Activated T-helper 2 cell treated with anti-CD3 and anti-CD28 coated beads, Interferon-gamma antibody, Interleukin-2, Interleukin-4, amounts not matched to agents 10 μg/mL and 5 μg/mL and 100 μg/mL, durations not matched to agents 14 hours and 24 hours and 36 hours (primary cell): Measurements from ENCODE around the gene FKBP6. TPM values are rescaled to one million over a fixed set of nuclear protein-coding genes. Genes with fewer than 3 reads are reported as not detected.
"Not testable (repeated sequence)": the region's sequence is repeated elsewhere in the genome, so short reads cannot be mapped to it uniquely, and the experiment has no call there.

Experiments used
- DNase-seq: peaks from one replicate; pipeline ENCODE4 v3.0.0; 2021; ENCODE audit warnings: low spot score
- H3K27ac Mint-ChIP-seq: one replicate; pipeline ENCODE4 v1.8.0; 2021; ENCODE audit warnings: mixed read lengths
- H3K27me3 Mint-ChIP-seq: one replicate; pipeline ENCODE4 v1.8.0; 2021; ENCODE audit warnings: low read depth, mixed read lengths
- H3K36me3 Mint-ChIP-seq: one replicate; pipeline ENCODE4 v1.8.0; 2021; ENCODE audit warnings: low read depth, mixed read lengths
- H3K4me1 Mint-ChIP-seq: one replicate; pipeline ENCODE4 v1.8.0; 2021; ENCODE audit warnings: low read depth, mixed read lengths
- H3K4me3 Mint-ChIP-seq: one replicate; pipeline ENCODE4 v1.8.0; 2021; ENCODE audit warnings: low read depth, mild to moderate bottlenecking, moderate library complexity, mixed read lengths
- H3K9me3 Mint-ChIP-seq: one replicate; pipeline ENCODE4 v1.8.0; 2021; ENCODE audit warnings: mixed read lengths
- intact Hi-C: fragments of 100-400 bp; cut with micrococcal nuclease; formaldehyde crosslinking; loops from one replicate; pipeline ENCODE4 v1.15.1; 2023
- total RNA-seq: library from RNA; stranded (reverse); gene quantifications from 2 replicates; pipeline ENCODE4 v1.2.3, GENCODE V29; 2022

FKBP6 gene, protein sequence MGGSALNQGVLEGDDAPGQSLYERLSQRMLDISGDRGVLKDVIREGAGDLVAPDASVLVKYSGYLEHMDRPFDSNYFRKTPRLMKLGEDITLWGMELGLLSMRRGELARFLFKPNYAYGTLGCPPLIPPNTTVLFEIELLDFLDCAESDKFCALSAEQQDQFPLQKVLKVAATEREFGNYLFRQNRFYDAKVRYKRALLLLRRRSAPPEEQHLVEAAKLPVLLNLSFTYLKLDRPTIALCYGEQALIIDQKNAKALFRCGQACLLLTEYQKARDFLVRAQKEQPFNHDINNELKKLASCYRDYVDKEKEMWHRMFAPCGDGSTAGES
- not detected in 2 replicates for total RNA-seq

DNA sequence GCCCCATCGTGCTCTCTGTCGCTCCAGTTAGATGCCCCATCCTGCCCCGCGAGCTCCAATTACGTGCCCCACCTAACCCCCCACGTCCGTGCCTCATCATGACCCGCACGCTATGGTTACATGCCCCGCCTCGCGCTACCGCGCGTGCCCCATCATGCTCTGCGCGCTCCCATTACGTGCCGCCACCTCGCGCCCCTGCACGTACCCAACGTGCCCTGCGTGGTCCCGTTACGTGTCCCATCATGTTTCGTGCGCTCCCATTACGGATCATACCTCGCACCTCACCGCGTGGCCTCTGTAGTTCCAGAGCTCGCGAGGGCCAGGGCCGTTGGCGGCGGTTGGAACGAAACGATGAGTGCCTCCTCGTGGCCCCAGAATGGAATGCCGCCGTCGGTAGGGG lies at the start of gene FKBP6, which contains the start of gene TRIM50:
TSS of gene FKBP6 (plus strand) at position 240 of the 400 bp plus-strand sequence. CDS start 268 bp downstream, outside the sequence.
TSS of gene TRIM50 (minus strand) at position 161 of the 400 bp plus-strand sequence. CDS start 3,295 bp downstream, outside the sequence.
- not testable (repeated sequence) for H3K4me1 Mint-ChIP-seq, H3K36me3 Mint-ChIP-seq, DNase-seq, H3K4me3 Mint-ChIP-seq, H3K27ac Mint-ChIP-seq, H3K27me3 Mint-ChIP-seq, H3K9me3 Mint-ChIP-seq
- intact Hi-C loops: loop anchor here (10.0 kb wide), 1 partner anchor 127 kb away; no protein-coding TSS in a partner anchor

- intact Hi-C loops, H3K27ac Mint-ChIP-seq, H3K4me3 Mint-ChIP-seq, H3K27me3 Mint-ChIP-seq, DNase-seq, H3K36me3 Mint-ChIP-seq, H3K4me1 Mint-ChIP-seq, H3K9me3 Mint-ChIP-seq: not testable (repeated sequence)
Observed at GRCh38 chr7:73297235-73297634, 30.7 kb upstream of the FKBP6 start.

GRCh38 chr7:73297706-73298105 lies 30.3 kb upstream of the FKBP6 start:
- H3K4me3 Mint-ChIP-seq, H3K9me3 Mint-ChIP-seq, H3K36me3 Mint-ChIP-seq, intact Hi-C loops, H3K4me1 Mint-ChIP-seq, H3K27me3 Mint-ChIP-seq, DNase-seq, H3K27ac Mint-ChIP-seq: not testable (repeated sequence)

GRCh38 chr7:73299812-73300211 lies 28.1 kb upstream of the FKBP6 start:
- H3K9me3 Mint-ChIP-seq, DNase-seq, H3K4me1 Mint-ChIP-seq, H3K4me3 Mint-ChIP-seq, H3K27ac Mint-ChIP-seq, intact Hi-C loops, H3K27me3 Mint-ChIP-seq: not testable (repeated sequence)
- peaks cover 14% of the 10 kb centered on the region for H3K36me3 Mint-ChIP-seq

DNA sequence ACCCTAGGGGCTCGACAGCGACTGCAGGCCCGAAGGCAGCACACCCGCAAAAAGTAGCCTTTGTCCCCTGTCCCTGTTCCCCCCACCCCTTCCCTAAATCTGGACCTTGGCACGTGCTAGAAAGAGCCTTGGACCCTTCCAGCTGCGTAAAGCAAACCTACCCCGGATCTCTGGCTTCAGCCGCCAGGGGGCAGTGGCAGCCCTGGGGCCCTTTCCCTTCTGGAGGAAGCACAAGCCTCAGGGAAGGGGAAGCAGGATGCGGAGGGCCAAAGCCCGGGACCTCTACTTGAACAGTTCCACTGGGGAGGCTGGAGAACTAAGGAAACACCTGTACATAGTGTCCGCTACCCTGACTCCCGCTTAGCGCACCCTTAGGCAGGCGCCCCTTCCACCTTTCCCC lies 26.9 kb upstream of the FKBP6 start:
- H3K27ac Mint-ChIP-seq, H3K4me1 Mint-ChIP-seq, H3K27me3 Mint-ChIP-seq, H3K4me3 Mint-ChIP-seq, H3K9me3 Mint-ChIP-seq, intact Hi-C loops, DNase-seq: not testable (repeated sequence)
- H3K36me3 Mint-ChIP-seq: peaks cover 20% of the 10 kb centered on the region

DNA sequence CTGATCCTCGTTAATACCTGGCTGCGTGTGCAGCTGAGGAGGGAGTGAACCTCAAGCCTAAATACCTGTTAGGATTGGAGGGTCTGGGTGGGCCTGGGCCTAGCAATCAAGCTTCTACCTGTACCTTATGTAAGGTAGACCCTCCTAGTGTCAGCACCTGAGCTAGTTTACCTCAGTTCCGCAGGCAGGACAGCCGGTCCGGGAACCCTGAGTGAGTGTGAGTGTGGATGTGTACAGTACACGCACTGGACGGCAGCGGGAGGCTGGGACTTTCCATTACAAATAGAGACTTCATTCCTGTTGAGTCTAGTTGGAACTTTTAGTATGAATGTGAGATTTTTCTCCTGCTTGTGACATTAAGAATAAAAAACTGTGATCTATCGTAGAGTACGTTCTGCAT lies 25.1 kb upstream of the FKBP6 start:
- H3K27me3 Mint-ChIP-seq, DNase-seq, H3K4me3 Mint-ChIP-seq, H3K9me3 Mint-ChIP-seq, H3K27ac Mint-ChIP-seq, intact Hi-C loops: not testable (repeated sequence)
- peaks cover 13% of the 10 kb centered on the region for H3K4me1 Mint-ChIP-seq
- H3K36me3 Mint-ChIP-seq: peaks cover 33% of the 10 kb centered on the region

- intact Hi-C loops: no loop called here
- Mint-ChIP-seq H3K27ac (no peak overlapping the region), H3K4me3 (no peak overlapping the region), H3K4me1 (peaks cover 17% of the 10 kb centered on the region), H3K36me3 (peaks cover 38% of the 10 kb centered on the region), H3K27me3 (no peaks in the 10 kb centered on the region), H3K9me3 (no peaks in the 10 kb centered on the region)
- DNase-seq: no peak
Observed at GRCh38 chr7:73303546-73303945, 24.4 kb upstream of the FKBP6 start.

- Mint-ChIP-seq H3K4me3 (no peak overlapping the region), H3K4me1 (peaks cover 19% of the 10 kb centered on the region), H3K27ac (no peak overlapping the region), H3K36me3 (peaks cover 41% of the 10 kb centered on the region), H3K27me3 (no peaks in the 10 kb centered on the region), H3K9me3 (no peaks in the 10 kb centered on the region)
- intact Hi-C loops: no loop called here
- DNase-seq: no peak
Observed at GRCh38 chr7:73304071-73304470, 23.9 kb upstream of the FKBP6 start.

GRCh38 chr7:73304612-73305387 lies 23.2 kb upstream of the FKBP6 start:
- H3K9me3 Mint-ChIP-seq, intact Hi-C loops, H3K27ac Mint-ChIP-seq, DNase-seq, H3K27me3 Mint-ChIP-seq, H3K4me3 Mint-ChIP-seq: not testable (repeated sequence)
- H3K36me3 Mint-ChIP-seq: peaks cover 41% of the 10 kb centered on the region
- peaks cover 19% of the 10 kb centered on the region for H3K4me1 Mint-ChIP-seq

- intact Hi-C loops: no loop called here
- Mint-ChIP-seq H3K9me3 (peaks cover 3% of the 10 kb centered on the region), H3K4me1 (peaks cover 19% of the 10 kb centered on the region), H3K27ac (peak overlapping the region; percentile 59), H3K27me3 (no peaks in the 10 kb centered on the region), H3K4me3 (peak overlapping the region; percentile 99), H3K36me3 (peaks cover 41% of the 10 kb centered on the region)
- no peak for DNase-seq
Observed at GRCh38 chr7:73307436-73307835, 20.5 kb upstream of the FKBP6 start.

DNA sequence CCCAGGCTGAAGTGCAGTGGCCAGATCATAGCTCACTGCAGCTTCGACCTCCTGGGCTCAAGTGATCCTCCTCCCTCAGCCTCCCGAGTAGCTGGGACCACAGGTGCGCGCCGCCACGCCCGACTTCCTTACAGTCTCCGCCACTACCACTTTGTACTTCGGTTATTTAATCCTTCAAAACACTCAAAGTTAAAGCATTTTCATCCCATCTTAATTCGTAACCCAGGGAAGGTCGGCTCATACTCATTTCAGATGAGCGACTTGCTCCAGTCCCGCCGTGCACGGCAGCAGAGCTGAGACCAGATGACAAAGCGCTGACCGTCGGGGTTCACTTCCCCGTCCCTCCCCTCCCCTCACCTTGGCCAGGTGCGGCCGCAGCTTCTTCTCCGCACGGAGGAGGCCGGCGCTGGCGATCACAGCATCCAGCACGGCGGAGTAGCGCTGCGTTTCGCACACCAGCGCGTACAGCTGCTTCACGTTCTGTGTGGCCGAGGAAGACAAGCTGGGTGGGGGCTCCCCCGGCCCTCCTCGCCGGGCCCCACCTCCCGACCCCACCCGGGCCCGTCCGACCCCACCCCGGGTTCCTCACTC lies 19.8 kb upstream of the FKBP6 start:
- no peak for DNase-seq
- intact Hi-C loops: no loop called here
- Mint-ChIP-seq H3K4me1 (peaks cover 19% of the 10 kb centered on the region), H3K36me3 (peaks cover 38% of the 10 kb centered on the region), H3K27me3 (no peaks in the 10 kb centered on the region), H3K9me3 (peaks cover 3% of the 10 kb centered on the region), H3K4me3 (peak overlapping the region; percentile 99), H3K27ac (peak overlapping the region; percentile 93)

GRCh38 chr7:73308665-73309214 lies 19.2 kb upstream of the FKBP6 start, which contains the start of gene NSUN5:
TSS of gene NSUN5 (minus strand) at chr7:73308826. CDS start at chr7:73308790, 36 bp downstream.
- H3K4me3 Mint-ChIP-seq: peak within 1 kb of the TSS; percentile 99
- peaks cover 3% of the 10 kb centered on the region for H3K9me3 Mint-ChIP-seq
- peak within 1 kb of the TSS; percentile 93 for H3K27ac Mint-ChIP-seq
- peak; percentile 88 for DNase-seq
- peaks cover 35% of the 10 kb centered on the region for H3K36me3 Mint-ChIP-seq
- no peaks in the 10 kb centered on the region for H3K27me3 Mint-ChIP-seq
- peaks cover 19% of the 10 kb centered on the region for H3K4me1 Mint-ChIP-seq
- intact Hi-C loops: no loop called here
